ENCODE data around the gene DHRS12. TPM values are rescaled to one million over a fixed set of nuclear protein-coding genes. Genes with fewer than 3 reads are reported as not detected.

DHRS12 gene
- total and polyA plus RNA-seq, 2 donors from 2014 or later: 20.4 to 36.1 TPM

- TF ChIP-seq CTCF (IDR thresholded peaks at IDR 0.05; ENCODE audit: borderline replicate concordance, extremely low read depth, insufficient read depth): no peak
- intact Hi-C loops (cut with DNase I): no loop called here
- H3K9ac ChIP-seq (ENCODE audit: low read length in 3 of 3): no peak overlapping the region
- no peak overlapping the region for H3K4me3 ChIP-seq (ENCODE audit: low read length in 3 of 3)
- no peaks in the 10 kb centered on the region for H3K27me3 ChIP-seq (ENCODE audit: control insufficient read depth, insufficient read depth, low read length)
- H3K9me3 ChIP-seq (ENCODE audit: control insufficient read depth in 2 of 3, insufficient read depth in 1 of 3, low read length in 3 of 3): no peaks in the 10 kb centered on the region
- DNase-seq (no peak), FAIRE-seq (no peak)
- H3K4me1 ChIP-seq (ENCODE audit: control insufficient read depth in 2 of 3, insufficient read depth in 2 of 3, low read depth in 1 of 3, low read length in 3 of 3): peaks cover 0 to 4% (median 0%) of the 10 kb centered on the region in 3 donors
- H3K36me3 ChIP-seq (ENCODE audit: control insufficient read depth in 2 of 3, insufficient read depth in 3 of 3, low read length in 3 of 3): no peaks in the 10 kb centered on the region
- no peak overlapping the region for H3K27ac ChIP-seq (ENCODE audit: low read depth in 2 of 2, low read length in 2 of 2)
Measured at GRCh38 chr13:51843529-51843928, 39.6 kb upstream of the DHRS12 start.

- Histone ChIP-seq H3K9me3 (ENCODE audit: control insufficient read depth in 2 of 3, insufficient read depth in 1 of 3, low read length in 3 of 3) (no peaks in the 10 kb centered on the region), H3K36me3 (ENCODE audit: control insufficient read depth in 2 of 3, insufficient read depth in 3 of 3, low read length in 3 of 3) (no peaks in the 10 kb centered on the region), H3K4me1 (ENCODE audit: control insufficient read depth in 2 of 3, insufficient read depth in 2 of 3, low read depth in 1 of 3, low read length in 3 of 3) (peaks cover 0 to 4% (median 0%) of the 10 kb centered on the region in 3 donors), H3K4me3 (ENCODE audit: low read length in 3 of 3) (no peak overlapping the region), H3K27me3 (ENCODE audit: control insufficient read depth, insufficient read depth, low read length) (no peaks in the 10 kb centered on the region), H3K27ac (ENCODE audit: low read depth in 2 of 2, low read length in 2 of 2) (no peak overlapping the region), H3K9ac (ENCODE audit: low read length in 3 of 3) (no peak overlapping the region)
- no peak for TF ChIP-seq CTCF (IDR thresholded peaks at IDR 0.05; ENCODE audit: borderline replicate concordance, extremely low read depth, insufficient read depth)
- FAIRE-seq (no peak), DNase-seq (no peak)
- intact Hi-C loops (cut with DNase I): no loop called here
Measured at GRCh38 chr13:51841732-51842131, 37.8 kb upstream of the DHRS12 start.

- no peaks in the 10 kb centered on the region for H3K27me3 ChIP-seq (ENCODE audit: control insufficient read depth, insufficient read depth, low read length)
- no peak overlapping the region for H3K4me3 ChIP-seq (ENCODE audit: low read length in 3 of 3)
- no peak overlapping the region for H3K27ac ChIP-seq (ENCODE audit: low read depth in 2 of 2, low read length in 2 of 2)
- no peaks in the 10 kb centered on the region for H3K36me3 ChIP-seq (ENCODE audit: control insufficient read depth in 2 of 3, insufficient read depth in 3 of 3, low read length in 3 of 3)
- H3K9ac ChIP-seq (ENCODE audit: low read length in 3 of 3): no peak overlapping the region
- no peaks in the 10 kb centered on the region for H3K9me3 ChIP-seq (ENCODE audit: control insufficient read depth in 2 of 3, insufficient read depth in 1 of 3, low read length in 3 of 3)
- TF ChIP-seq CTCF (IDR thresholded peaks at IDR 0.05; ENCODE audit: borderline replicate concordance, extremely low read depth, insufficient read depth): no peak
- DNase-seq: no peak
- H3K4me1 ChIP-seq (ENCODE audit: control insufficient read depth in 2 of 3, insufficient read depth in 2 of 3, low read depth in 1 of 3, low read length in 3 of 3): peaks cover 0 to 4% (median 0%) of the 10 kb centered on the region in 3 donors
- intact Hi-C loops (cut with DNase I): no loop called here
- no peak for FAIRE-seq
Measured at GRCh38 chr13:51840917-51841316, 37.0 kb upstream of the DHRS12 start.

All from kidney (tissue), 14 donors.